MM.1S (cell line): ENCODE measurements around the gene KIF18B.

ENCODE experiments used
- CTCF ChIP-seq: fragments of 300-600 bp; sonication (generic); IDR thresholded peaks from 2 replicates; pipeline ENCODE4 v1.5.1; 2016; ENCODE audit warnings: antibody characterized with exemption, low read length, mixed read lengths
- EZH2 ChIP-seq: fragments of 300-600 bp; sonication (generic); optimal IDR thresholded peaks from 2 replicates; pipeline ENCODE3; 2017; ENCODE audit warnings: low read depth, mild to moderate bottlenecking, antibody characterized with exemption, low read length, mixed read lengths
- EZH2phosphoT487 ChIP-seq: fragments of 300-600 bp; sonication (generic); IDR thresholded peaks from 2 replicates; pipeline ENCODE4 v1.6.1; 2018; ENCODE audit warnings: antibody characterized with exemption, low read length

GRCh38 chr17:44906763-44907728, 40.5 kb downstream of the KIF18B start:
- TF ChIP-seq CTCF (no peak), EZH2 (no peak), EZH2phosphoT487 (no peak)
